Measurements from ENCODE around the gene FMO4.
"Not testable (repeated sequence)": the region's sequence is repeated elsewhere in the genome, so short reads cannot be mapped to it uniquely, and the experiment has no call there.

Gene FMO4

DNA sequence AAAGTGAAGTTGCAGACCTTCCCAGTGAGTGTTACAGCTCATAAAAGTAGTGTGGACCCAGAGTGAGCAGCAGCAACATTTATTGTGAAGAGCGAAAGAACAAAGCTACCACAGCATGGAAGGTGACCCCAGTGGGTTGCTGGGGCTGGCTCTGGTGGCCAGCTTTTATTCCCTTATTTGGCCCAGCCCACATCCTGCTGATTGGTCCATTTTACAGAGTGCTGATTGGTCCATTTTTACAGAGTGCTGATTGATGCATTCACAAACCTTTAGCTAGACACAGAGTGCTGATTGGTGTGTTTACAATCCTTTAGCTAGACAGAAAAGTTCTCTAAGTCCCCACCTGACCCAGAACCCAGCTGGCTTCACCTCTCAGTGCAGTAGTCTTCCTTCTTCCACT is 76.8 kb downstream of the FMO4 start:
- DNase-seq: not testable (repeated sequence)

Data from NCI-H1105 treated with DMSO at 0.1 percent for 48 hours (cell line).